Measurements from ENCODE around the gene LRRC56.

GRCh38 chr11:548700-549603 lies 11.6 kb downstream of the LRRC56 start:
- TF ChIP-seq POLR2AphosphoS5 (IDR thresholded peaks at IDR 0.05; ENCODE audit: low read depth, low read length) (no peak), TAF1 (IDR thresholded peaks at IDR 0.05; ENCODE audit: borderline replicate concordance, insufficient read depth, low read length) (no peak), SIN3A (IDR thresholded peaks at IDR 0.05; ENCODE audit: borderline replicate concordance, insufficient read depth, low read length) (no peak), FOXP2 (optimal IDR thresholded peaks at IDR 0.05; ENCODE audit: borderline replicate concordance, extremely low read depth, extremely low read length, insufficient read depth) (no peak)
- TF ChIP-seq, protein P1, sequence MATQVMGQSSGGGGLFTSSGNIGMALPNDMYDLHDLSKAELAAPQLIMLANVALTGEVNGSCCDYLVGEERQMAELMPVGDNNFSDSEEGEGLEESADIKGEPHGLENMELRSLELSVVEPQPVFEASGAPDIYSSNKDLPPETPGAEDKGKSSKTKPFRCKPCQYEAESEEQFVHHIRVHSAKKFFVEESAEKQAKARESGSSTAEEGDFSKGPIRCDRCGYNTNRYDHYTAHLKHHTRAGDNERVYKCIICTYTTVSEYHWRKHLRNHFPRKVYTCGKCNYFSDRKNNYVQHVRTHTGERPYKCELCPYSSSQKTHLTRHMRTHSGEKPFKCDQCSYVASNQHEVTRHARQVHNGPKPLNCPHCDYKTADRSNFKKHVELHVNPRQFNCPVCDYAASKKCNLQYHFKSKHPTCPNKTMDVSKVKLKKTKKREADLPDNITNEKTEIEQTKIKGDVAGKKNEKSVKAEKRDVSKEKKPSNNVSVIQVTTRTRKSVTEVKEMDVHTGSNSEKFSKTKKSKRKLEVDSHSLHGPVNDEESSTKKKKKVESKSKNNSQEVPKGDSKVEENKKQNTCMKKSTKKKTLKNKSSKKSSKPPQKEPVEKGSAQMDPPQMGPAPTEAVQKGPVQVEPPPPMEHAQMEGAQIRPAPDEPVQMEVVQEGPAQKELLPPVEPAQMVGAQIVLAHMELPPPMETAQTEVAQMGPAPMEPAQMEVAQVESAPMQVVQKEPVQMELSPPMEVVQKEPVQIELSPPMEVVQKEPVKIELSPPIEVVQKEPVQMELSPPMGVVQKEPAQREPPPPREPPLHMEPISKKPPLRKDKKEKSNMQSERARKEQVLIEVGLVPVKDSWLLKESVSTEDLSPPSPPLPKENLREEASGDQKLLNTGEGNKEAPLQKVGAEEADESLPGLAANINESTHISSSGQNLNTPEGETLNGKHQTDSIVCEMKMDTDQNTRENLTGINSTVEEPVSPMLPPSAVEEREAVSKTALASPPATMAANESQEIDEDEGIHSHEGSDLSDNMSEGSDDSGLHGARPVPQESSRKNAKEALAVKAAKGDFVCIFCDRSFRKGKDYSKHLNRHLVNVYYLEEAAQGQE (IDR thresholded peaks at IDR 0.05; ENCODE audit: insufficient read depth in 1 of 2, low read depth in 2 of 2, low read length in 2 of 2) = no peak
